Loucy (cell line): ENCODE data around the gene RHBDL3.

Experiments used
- H2AFZ ChIP-seq: fragments of 200-600 bp; sonication (generic); 2 replicates; pipeline ENCODE4 v1.6.0; 2016; ENCODE audit warnings: antibody characterized with exemption, mild to moderate bottlenecking, low read length, moderate library complexity
- H3F3A ChIP-seq: fragments of 200-600 bp; 2 replicates; pipeline ENCODE4 v1.6.0; 2016; ENCODE audit warnings: antibody characterized with exemption, low read depth, mild to moderate bottlenecking
- H3K27me3 ChIP-seq: fragments of 200-600 bp; sonication (generic); 2 replicates; pipeline ENCODE4 v1.6.1; 2014; ENCODE audit warnings: low read length, mild to moderate bottlenecking; ENCODE audit not compliant: insufficient read depth, poor library complexity, severe bottlenecking
- H3K36me3 ChIP-seq: fragments of 200-600 bp; sonication (generic); 2 replicates; pipeline ENCODE4 v1.6.1; 2016; ENCODE audit warnings: low read length; ENCODE audit not compliant: insufficient read depth
- H3K4me1 ChIP-seq: fragments of 200-600 bp; sonication (generic); 2 replicates; pipeline ENCODE4 v1.5.1; 2014; ENCODE audit warnings: low read length, mild to moderate bottlenecking; ENCODE audit not compliant: insufficient read depth, poor library complexity, severe bottlenecking
- H3K4me2 ChIP-seq: fragments of 200-600 bp; sonication (generic); 2 replicates; pipeline ENCODE4 v1.6.0; 2014; ENCODE audit warnings: antibody characterized with exemption, low read length, low read depth, mild to moderate bottlenecking; ENCODE audit not compliant: poor library complexity, severe bottlenecking
- H3K4me3 ChIP-seq: fragments of 200-600 bp; sonication (generic); 2 replicates; pipeline ENCODE4 v1.5.1; 2014; ENCODE audit warnings: low read length, mild to moderate bottlenecking, mixed read lengths; ENCODE audit not compliant: poor library complexity, severe bottlenecking
- H3K79me2 ChIP-seq: fragments of 200-600 bp; sonication (generic); 2 replicates; pipeline ENCODE4 v1.6.1; 2014; ENCODE audit warnings: low read length; ENCODE audit not compliant: insufficient read depth
- H3K9ac ChIP-seq: fragments of 200-600 bp; sonication (generic); 2 replicates; pipeline ENCODE4 v1.6.0; 2014; ENCODE audit warnings: mild to moderate bottlenecking, low read depth, low read length, moderate library complexity; ENCODE audit not compliant: poor library complexity, severe bottlenecking
- H3K9me2 ChIP-seq: fragments of 200-600 bp; sonication (generic); replicated peaks from 2 replicates; pipeline ENCODE4 v1.6.1; 2016; ENCODE audit warnings: low read depth, low read length, mixed read lengths
- H3K9me3 ChIP-seq: fragments of 200-600 bp; sonication (generic); 2 replicates; pipeline ENCODE4 v1.6.1; 2014; ENCODE audit warnings: mild to moderate bottlenecking, antibody characterized with exemption, low read length, low read depth; ENCODE audit not compliant: insufficient read depth
- H4K20me1 ChIP-seq: fragments of 200-600 bp; sonication (generic); 2 replicates; pipeline ENCODE4 v1.6.0; 2014; ENCODE audit warnings: antibody characterized with exemption, low read length, mild to moderate bottlenecking; ENCODE audit not compliant: insufficient read depth, poor library complexity, severe bottlenecking
- EZH2phosphoT487 ChIP-seq: fragments of 200-600 bp; IDR thresholded peaks from 2 replicates; pipeline ENCODE4 v1.6.1; 2018; ENCODE audit warnings: antibody characterized with exemption, mild to moderate bottlenecking, moderate library complexity, borderline replicate concordance
- TF ChIP-seq, protein P1 (sequence below): fragments of 200-600 bp; sonication (generic); conservative IDR thresholded peaks from 2 replicates; pipeline ENCODE4 v1.5.1; 2014; ENCODE audit warnings: mild to moderate bottlenecking, antibody characterized with exemption, low read length

Gene RHBDL3

DNA sequence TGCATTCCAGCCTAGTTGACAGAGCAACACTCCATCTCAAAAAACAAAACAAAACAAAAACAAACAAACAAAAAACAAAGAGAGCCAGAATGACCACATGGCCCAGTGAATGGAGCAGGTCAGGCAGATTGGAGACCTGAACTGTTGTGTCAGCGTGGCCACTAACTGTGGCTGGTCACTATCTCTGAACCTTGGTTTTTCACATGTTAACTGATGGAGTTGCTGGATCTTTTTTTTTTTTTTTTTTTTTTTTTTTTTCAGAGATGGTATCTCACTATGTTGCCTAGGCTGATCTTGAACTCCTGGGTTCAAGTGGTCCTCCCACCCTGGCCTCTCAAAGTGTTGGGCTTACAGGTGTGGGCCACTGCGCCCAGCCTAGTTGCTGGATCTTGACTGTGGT, 31.8 kb downstream of the RHBDL3 start:
- Histone ChIP-seq H3K9me2 (no peaks in the 10 kb centered on the region), H4K20me1 (no peaks in the 10 kb centered on the region)

DNA sequence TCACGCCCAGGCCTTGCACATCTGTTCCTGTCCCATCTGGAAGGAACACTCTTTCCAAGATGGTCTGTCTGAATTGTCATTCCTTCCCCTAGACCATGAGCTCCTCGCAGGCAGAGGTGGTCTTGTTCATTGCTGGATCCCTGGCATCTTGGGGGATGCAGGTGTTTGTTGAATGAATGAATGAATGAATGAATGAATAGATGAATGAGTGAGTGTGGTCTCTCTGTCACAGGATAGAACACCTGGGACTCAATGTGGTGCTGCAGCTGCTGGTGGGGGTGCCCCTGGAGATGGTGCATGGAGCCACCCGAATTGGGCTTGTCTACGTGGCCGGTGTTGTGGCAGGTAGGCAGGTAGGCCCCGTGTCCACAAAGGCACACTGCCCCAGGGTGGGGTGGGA, 32.2 kb downstream of the RHBDL3 start:
- Histone ChIP-seq H3F3A (no peaks in the 10 kb centered on the region), H3K4me2 (no peak overlapping the region), H3K4me3 (no peak overlapping the region), H3K4me1 (no peaks in the 10 kb centered on the region), H3K9ac (no peak overlapping the region), H3K27me3 (no peaks in the 10 kb centered on the region), H4K20me1 (no peaks in the 10 kb centered on the region), H3K9me2 (no peaks in the 10 kb centered on the region), H3K9me3 (no peaks in the 10 kb centered on the region), H2AFZ (no peak overlapping the region), H3K79me2 (no peaks in the 10 kb centered on the region), H3K36me3 (no peaks in the 10 kb centered on the region)
- TF ChIP-seq, protein P1, sequence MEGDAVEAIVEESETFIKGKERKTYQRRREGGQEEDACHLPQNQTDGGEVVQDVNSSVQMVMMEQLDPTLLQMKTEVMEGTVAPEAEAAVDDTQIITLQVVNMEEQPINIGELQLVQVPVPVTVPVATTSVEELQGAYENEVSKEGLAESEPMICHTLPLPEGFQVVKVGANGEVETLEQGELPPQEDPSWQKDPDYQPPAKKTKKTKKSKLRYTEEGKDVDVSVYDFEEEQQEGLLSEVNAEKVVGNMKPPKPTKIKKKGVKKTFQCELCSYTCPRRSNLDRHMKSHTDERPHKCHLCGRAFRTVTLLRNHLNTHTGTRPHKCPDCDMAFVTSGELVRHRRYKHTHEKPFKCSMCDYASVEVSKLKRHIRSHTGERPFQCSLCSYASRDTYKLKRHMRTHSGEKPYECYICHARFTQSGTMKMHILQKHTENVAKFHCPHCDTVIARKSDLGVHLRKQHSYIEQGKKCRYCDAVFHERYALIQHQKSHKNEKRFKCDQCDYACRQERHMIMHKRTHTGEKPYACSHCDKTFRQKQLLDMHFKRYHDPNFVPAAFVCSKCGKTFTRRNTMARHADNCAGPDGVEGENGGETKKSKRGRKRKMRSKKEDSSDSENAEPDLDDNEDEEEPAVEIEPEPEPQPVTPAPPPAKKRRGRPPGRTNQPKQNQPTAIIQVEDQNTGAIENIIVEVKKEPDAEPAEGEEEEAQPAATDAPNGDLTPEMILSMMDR, result no peak
- TF ChIP-seq EZH2phosphoT487, result no peak

More for the DNA sequence above, 31.8 kb downstream of the RHBDL3 start:
- Histone ChIP-seq H2AFZ (no peak overlapping the region), H3K9ac (no peak overlapping the region), H3F3A (no peaks in the 10 kb centered on the region), H3K9me3 (no peaks in the 10 kb centered on the region), H3K79me2 (no peaks in the 10 kb centered on the region), H3K27me3 (no peaks in the 10 kb centered on the region), H3K36me3 (no peaks in the 10 kb centered on the region), H3K4me3 (no peak overlapping the region), H3K4me2 (no peak overlapping the region), H3K4me1 (no peaks in the 10 kb centered on the region)
- TF ChIP-seq, protein P1, result no peak
- no peak for TF ChIP-seq EZH2phosphoT487

DNA sequence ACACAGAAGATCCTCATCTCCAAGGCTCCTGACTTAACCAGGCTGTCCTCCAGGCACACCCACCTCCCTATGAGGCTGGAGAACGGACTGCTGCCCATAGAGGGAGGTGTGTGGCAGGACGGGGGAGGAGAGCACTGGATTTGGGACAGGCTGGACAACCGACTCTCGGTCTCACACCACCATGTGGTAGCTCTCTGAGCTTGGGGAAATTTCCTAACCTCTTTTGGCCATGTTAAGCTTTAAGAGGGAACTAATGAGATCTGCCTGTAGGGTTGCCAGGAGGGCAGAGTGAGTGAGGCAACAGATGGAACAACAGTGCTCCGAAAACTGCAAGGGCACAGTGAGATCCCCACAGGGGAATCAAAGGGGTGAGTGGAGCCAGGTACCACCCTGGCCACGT, 32.7 kb downstream of the RHBDL3 start:
- Histone ChIP-seq H3K79me2 (no peaks in the 10 kb centered on the region), H3K9ac (no peak overlapping the region), H3F3A (no peaks in the 10 kb centered on the region), H3K4me3 (no peak overlapping the region), H3K9me3 (no peaks in the 10 kb centered on the region), H3K4me1 (no peaks in the 10 kb centered on the region), H2AFZ (no peak overlapping the region), H3K9me2 (no peaks in the 10 kb centered on the region), H3K4me2 (no peak overlapping the region), H3K36me3 (no peaks in the 10 kb centered on the region), H3K27me3 (no peaks in the 10 kb centered on the region), H4K20me1 (no peaks in the 10 kb centered on the region)
- TF ChIP-seq EZH2phosphoT487, result no peak
- TF ChIP-seq, protein P1, result no peak
